DMS53 treated with DMSO at 0.1 percent for 48 hours (cell line): Measurements from ENCODE around the gene FUT4.
"Not testable (repeated sequence)": the region's sequence is repeated elsewhere in the genome, so short reads cannot be mapped to it uniquely, and the experiment has no call there.

Experiments
- DNase-seq: peaks from one replicate; lab custom pipeline; 2025; ENCODE audit not compliant: unreplicated experiment; lab: John Stamatoyannopoulos, UW

The FUT4 gene

DNA sequence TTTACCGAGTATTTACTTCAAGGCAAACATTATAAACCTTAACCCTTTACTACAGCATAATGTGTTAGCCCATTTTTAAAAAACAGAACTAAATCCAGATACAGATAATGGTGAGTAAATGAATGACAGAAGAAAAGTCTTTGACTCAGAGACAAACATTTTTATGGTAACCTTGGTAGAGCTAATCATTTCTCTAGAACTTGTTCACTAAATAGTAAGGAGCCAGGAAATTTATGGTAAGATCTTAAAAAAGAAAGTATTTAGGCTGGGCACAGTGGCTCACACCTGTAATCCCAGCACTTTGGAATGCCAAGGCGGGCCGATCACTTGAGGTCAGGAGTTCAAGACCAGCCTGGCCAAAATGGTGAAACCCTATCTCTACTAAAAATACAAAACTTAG, 11.5 kb upstream of the FUT4 start:
- no peak for DNase-seq

DNA sequence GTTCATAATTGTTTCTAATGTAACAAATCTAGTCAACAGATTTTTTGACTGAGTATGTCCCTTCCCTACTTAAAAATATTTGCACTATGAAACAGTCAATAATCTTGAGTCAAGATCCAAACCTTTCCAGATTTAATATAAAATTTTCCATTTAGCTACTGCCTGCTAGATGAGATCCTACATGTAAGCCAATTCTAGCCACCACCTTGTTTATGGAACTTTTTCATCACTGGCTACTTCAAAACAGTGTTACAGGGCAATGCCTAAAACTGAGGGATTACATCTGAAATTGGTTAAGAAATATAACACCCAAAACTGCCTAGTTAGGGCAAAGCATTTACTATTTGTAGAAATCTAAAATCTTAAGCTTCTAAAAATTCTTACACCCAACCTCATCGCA, 10.5 kb upstream of the FUT4 start:
- no peak for DNase-seq

- DNase-seq: no peak
These were observed 9.8 kb upstream of the FUT4 start for GRCh38 chr11:94533696-94534630.

GRCh38 chr11:94536386-94536785, 7.3 kb upstream of the FUT4 start:
- DNase-seq: no peak

GRCh38 chr11:94537031-94537600, 6.6 kb upstream of the FUT4 start:
- DNase-seq: peak; percentile 39

- DNase-seq: peak; percentile 86
These were observed 4.3 kb upstream of the FUT4 start for GRCh38 chr11:94539420-94539819.

GRCh38 chr11:94544646-94545263, 1.0 kb downstream of the FUT4 start:
- no peak for DNase-seq

DNA sequence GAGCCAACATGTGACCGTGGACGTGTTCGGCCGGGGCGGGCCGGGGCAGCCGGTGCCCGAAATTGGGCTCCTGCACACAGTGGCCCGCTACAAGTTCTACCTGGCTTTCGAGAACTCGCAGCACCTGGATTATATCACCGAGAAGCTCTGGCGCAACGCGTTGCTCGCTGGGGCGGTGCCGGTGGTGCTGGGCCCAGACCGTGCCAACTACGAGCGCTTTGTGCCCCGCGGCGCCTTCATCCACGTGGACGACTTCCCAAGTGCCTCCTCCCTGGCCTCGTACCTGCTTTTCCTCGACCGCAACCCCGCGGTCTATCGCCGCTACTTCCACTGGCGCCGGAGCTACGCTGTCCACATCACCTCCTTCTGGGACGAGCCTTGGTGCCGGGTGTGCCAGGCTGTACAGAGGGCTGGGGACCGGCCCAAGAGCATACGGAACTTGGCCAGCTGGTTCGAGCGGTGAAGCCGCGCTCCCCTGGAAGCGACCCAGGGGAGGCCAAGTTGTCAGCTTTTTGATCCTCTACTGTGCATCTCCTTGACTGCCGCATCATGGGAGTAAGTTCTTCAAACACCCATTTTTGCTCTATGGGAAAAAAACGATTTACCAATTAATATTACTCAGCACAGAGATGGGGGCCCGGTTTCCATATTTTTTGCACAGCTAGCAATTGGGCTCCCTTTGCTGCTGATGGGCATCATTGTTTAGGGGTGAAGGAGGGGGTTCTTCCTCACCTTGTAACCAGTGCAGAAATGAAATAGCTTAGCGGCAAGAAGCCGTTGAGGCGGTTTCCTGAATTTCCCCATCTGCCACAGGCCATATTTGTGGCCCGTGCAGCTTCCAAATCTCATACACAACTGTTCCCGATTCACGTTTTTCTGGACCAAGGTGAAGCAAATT, 1.8 kb downstream of the FUT4 start:
- no peak for DNase-seq

GRCh38 chr11:94546162-94546470, 2.4 kb downstream of the FUT4 start:
- DNase-seq: no peak

DNA sequence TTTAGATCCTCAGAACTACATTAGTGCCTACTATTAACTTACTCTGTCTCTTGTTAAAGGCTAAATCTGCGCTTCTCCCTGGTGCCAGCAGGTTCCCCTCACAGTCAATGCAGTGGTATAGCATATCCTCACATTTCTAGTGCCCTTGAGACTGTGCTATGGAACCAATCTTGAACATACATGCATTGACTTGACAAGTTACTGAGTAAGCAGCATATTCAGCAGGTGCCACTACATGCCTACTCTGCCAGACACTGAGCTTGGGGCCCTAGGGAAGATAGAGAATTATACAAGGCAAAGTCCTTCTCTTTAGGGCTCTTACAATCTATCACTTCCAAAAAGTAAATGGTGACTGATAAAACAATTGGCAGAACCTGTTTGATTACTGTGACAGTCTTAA, 3.2 kb downstream of the FUT4 start:
- DNase-seq: no peak

GRCh38 chr11:94549146-94549545, 5.4 kb downstream of the FUT4 start:
- no peak for DNase-seq

GRCh38 chr11:94550513-94550912, 6.8 kb downstream of the FUT4 start:
- no peak for DNase-seq

DNA sequence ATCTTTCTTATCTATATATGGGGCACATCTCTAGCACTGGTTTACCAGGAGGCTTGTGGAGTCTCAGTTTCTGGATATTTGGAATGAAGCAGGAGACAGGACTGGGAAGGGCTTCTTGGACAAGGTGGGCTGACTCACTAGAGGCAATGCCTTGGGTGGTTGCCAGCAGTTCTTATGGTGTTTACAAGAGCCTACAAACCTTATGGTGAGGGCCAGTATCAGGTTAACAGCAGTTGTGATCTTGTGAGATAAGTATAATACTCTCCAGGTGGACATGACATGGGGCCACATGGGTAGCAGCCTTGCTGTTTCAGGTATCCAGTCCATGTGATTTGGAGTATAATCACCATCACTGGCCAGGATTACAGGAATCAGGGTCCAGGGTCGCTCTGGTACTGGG, 10.2 kb downstream of the FUT4 start:
- peak; percentile 84 for DNase-seq

GRCh38 chr11:94555752-94556329, 12.1 kb downstream of the FUT4 start:
- DNase-seq: not testable (repeated sequence)

GRCh38 chr11:94557421-94557820, 13.7 kb downstream of the FUT4 start:
- DNase-seq: no peak

GRCh38 chr11:94557992-94558391, 14.3 kb downstream of the FUT4 start:
- DNase-seq: no peak

DNA sequence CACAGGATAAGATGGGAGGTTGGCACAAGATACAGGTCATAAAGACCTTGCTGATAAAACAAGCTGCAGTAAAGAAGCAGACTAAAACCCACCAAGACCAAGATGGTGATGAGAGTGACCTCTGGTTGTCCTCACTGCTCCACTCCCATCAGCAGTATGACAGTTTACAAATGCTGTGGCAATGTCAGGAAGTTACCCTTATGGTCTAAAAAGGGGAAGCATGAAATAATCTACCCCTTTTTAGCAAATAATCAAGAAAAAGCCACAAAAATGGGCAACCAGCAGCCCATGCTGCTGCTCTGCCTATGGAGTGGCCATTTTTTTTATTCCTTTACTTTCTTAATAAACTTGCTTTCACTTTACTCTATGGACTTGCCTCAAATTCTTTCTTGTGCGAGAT, 14.7 kb downstream of the FUT4 start:
- DNase-seq: no peak

- DNase-seq: no peak
These were observed 15.2 kb downstream of the FUT4 start for GRCh38 chr11:94558932-94559331.

GRCh38 chr11:94559361-94559760, 15.6 kb downstream of the FUT4 start:
- DNase-seq: no peak

DNA sequence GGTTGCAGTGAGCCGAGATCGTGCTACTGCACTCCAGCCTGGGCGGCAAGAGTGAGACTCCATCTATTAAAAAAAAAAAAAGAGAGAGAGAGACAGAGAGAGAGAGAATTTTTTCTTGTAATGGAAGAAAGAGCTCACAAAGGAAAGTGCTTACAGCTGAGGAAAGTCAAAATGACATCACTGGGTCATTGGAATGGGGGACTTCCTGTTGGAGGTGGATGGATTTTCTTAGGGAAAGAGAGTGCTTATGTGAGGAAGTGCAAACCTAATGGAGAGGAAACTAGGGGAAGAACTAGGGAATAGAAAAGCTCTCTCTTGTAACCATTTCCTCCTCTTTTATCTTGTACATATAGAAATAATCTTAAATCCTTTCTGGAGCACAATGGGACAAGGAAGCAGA, 17.1 kb downstream of the FUT4 start:
- DNase-seq: no peak
